ENCODE data around the gene DFFA. TPM values are rescaled to one million over a fixed set of nuclear protein-coding genes. Genes with fewer than 3 reads are reported as not detected.

DFFA gene, protein sequence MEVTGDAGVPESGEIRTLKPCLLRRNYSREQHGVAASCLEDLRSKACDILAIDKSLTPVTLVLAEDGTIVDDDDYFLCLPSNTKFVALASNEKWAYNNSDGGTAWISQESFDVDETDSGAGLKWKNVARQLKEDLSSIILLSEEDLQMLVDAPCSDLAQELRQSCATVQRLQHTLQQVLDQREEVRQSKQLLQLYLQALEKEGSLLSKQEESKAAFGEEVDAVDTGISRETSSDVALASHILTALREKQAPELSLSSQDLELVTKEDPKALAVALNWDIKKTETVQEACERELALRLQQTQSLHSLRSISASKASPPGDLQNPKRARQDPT
- polyA plus RNA-seq (2011; rRNA removed) (28.5 and 30.0 TPM in 2 replicates), polyA plus RNA-seq (2017; fragmentation: RNase III; extraction: RNeasy Plus Mini Kit Qiagen cat#74134 plus additional on column Dnase treatment) (28.2 to 31.7 TPM (median 30.1 TPM) in 3 replicates), polyA minus RNA-seq (2011; rRNA and poly(A)+ RNA removed) (24.1 and 29.3 TPM in 2 replicates)
- polyA plus RNA-seq (2012; cell fraction: cytosol; rRNA removed) = 21.8 and 21.9 TPM in 2 replicates
- polyA plus RNA-seq (2012; cell fraction: nucleus; rRNA removed) = 11.4 and 13.4 TPM in 2 replicates

DNA sequence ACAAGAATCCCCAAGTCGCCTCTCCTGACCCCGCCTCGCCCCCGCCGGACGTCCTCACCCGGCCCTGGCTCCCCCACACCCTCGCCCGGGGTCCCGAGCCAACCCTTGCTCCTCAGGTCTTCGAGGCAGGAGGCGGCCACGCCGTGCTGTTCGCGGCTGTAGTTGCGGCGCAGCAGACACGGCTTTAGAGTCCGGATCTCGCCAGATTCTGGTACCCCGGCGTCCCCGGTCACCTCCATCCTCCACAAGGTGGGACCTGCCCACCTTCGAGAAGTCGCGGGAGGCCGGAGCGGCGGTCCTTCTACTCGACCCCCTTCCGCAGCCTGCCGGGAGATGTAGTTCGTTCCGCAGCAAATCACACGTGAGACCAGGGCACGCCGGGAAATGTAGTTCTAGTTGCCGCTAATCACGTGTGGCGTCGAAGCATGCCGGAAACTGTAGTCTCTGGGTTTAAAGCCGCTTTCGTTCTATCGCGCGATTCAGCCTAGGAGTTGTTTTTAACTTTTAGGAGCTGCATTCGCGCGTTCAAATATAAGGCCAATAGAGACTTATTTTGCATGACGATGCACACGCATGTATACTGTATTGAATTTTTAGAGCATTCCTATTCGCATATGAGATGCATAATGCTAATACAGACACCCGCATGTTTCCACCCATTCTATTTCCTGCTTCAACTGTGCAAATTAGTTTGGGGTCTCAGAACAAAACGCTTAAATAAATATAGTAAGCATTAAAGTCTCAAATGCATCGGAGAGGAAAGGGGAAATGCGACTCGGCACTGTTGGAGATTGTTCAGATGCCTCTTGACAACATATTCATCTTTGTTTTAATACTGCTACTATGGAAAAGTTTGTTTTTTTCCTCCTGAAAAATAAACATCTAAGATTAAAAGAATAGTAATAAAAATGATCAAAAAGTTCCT lies at the start of gene DFFA:
Gene DFFA (minus strand): TSS at position 310 of the 925 bp plus-strand sequence. CDS start 71 bp downstream, at position 239.
- POLR2A ChIA-PET = no interaction called here
- peak within 1 kb of the TSS; percentile 84 for H3K4me2 ChIP-seq
- no peak for FAIRE-seq
- peaks cover 13% of the 10 kb centered on the region; the same call in 2 of the 3 replicates for H3K4me1 ChIP-seq
- peak within 1 kb of the TSS; percentile 59 for H3K4me3 ChIP-seq
- 5% methylated on average over 29 of the region's 59 CpGs for WGBS (ENCODE audit: missing lambda C conversion rate)
- peak; percentile 89 to 90 for ATAC-seq
- DNase-seq (ENCODE audit: low read depth in 1 of 2, low spot score in 1 of 2) = peak; percentile 90 to 94
- CTCF ChIA-PET = no interaction called here
- H3K9me3 ChIP-seq = no peaks in the 10 kb centered on the region
- peak within 1 kb of the TSS; percentile 67 to 93 for H3K27ac ChIP-seq
- TF ChIP-seq RAD21 (conservative IDR thresholded peaks at IDR 0.05 in 1 of 2, IDR thresholded peaks at IDR 0.05 in 1 of 2) (no peak), MAX (IDR thresholded peaks at IDR 0.05) (peak; percentile 96), EHF (CRISPR knock-in tag; IDR thresholded peaks at IDR 0.05) (no peak), CBX2 (IDR thresholded peaks at IDR 0.05; ENCODE audit: borderline replicate concordance, low read depth) (no peak), RFX5 (IDR thresholded peaks at IDR 0.05) (no peak), REST (IDR thresholded peaks at IDR 0.05) (peak; percentile 72), POLR2A (IDR thresholded peaks at IDR 0.05; ENCODE audit: low read length) (peak; percentile 61), CEBPB (IDR thresholded peaks at IDR 0.05) (no peak), HDAC2 (IDR thresholded peaks at IDR 0.05) (no peak), TFCP2L1 (CRISPR knock-in tag; IDR thresholded peaks at IDR 0.05) (no peak), BCL3 (IDR thresholded peaks at IDR 0.05) (0 out of 3 replicates have a peak, but pooled peaks have one; percentile 39), JUN (IDR thresholded peaks at IDR 0.05) (peak; percentile 42 to 60; a peak in 3 of 5 replicates), RNF2 (IDR thresholded peaks at IDR 0.05; ENCODE audit: borderline replicate concordance, low read depth) (no peak), MAZ (IDR thresholded peaks at IDR 0.05; ENCODE audit: borderline replicate concordance, low read depth, low read length) (no peak), ELK1 (IDR thresholded peaks at IDR 0.05; ENCODE audit: low read depth, low read length) (no peak), MYC (IDR thresholded peaks at IDR 0.05; ENCODE audit: borderline replicate concordance, low read length) (no peak), ZFP36 (IDR thresholded peaks at IDR 0.05; ENCODE audit: borderline replicate concordance, partially characterized antibody) (no peak), KDM5A (IDR thresholded peaks at IDR 0.05) (no peak), HEYL (CRISPR knock-in tag; IDR thresholded peaks at IDR 0.05) (no peak), HES2 (IDR thresholded peaks at IDR 0.05) (no peak), NPAS2 (CRISPR knock-in tag; IDR thresholded peaks at IDR 0.05; ENCODE audit: borderline replicate concordance) (peak; percentile 91), E2F6 (IDR thresholded peaks at IDR 0.05; ENCODE audit: borderline replicate concordance, low read depth) (peak; percentile 73; the same call in 1 of the 2 replicates), SREBF2 (IDR thresholded peaks at IDR 0.05) (no peak), CHD2 (IDR thresholded peaks at IDR 0.05; ENCODE audit: low read length, partially characterized antibody) (peak; percentile 83)
- TF ChIP-seq, protein P1, sequence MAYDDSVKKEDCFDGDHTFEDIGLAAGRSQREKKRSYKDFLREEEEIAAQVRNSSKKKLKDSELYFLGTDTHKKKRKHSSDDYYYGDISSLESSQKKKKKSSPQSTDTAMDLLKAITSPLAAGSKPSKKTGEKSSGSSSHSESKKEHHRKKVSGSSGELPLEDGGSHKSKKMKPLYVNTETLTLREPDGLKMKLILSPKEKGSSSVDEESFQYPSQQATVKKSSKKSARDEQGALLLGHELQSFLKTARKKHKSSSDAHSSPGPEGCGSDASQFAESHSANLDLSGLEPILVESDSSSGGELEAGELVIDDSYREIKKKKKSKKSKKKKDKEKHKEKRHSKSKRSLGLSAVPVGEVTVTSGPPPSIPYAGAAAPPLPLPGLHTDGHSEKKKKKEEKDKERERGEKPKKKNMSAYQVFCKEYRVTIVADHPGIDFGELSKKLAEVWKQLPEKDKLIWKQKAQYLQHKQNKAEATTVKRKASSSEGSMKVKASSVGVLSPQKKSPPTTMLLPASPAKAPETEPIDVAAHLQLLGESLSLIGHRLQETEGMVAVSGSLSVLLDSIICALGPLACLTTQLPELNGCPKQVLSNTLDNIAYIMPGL (CRISPR knock-in tag; IDR thresholded peaks at IDR 0.05; ENCODE audit: borderline replicate concordance) = no peak
- TF ChIP-seq, protein P2, sequence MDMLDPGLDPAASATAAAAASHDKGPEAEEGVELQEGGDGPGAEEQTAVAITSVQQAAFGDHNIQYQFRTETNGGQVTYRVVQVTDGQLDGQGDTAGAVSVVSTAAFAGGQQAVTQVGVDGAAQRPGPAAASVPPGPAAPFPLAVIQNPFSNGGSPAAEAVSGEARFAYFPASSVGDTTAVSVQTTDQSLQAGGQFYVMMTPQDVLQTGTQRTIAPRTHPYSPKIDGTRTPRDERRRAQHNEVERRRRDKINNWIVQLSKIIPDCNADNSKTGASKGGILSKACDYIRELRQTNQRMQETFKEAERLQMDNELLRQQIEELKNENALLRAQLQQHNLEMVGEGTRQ (IDR thresholded peaks at IDR 0.05) = peak; percentile 97

All from A549 (cell line).